GM12891 (cell line): ENCODE results near the gene TMPRSS15.

Experiments
- POLR2A ChIP-seq: IDR thresholded peaks from 2 replicates; pipeline ENCODE4 v1.6.1; 2011; ENCODE audit warnings: low read depth, low read length, control low read depth
- POLR2AphosphoS5 ChIP-seq: IDR thresholded peaks from 2 replicates; pipeline ENCODE4 v1.6.1; 2011; ENCODE audit warnings: low read depth, low read length, control low read depth
- TAF1 ChIP-seq: IDR thresholded peaks from 2 replicates; pipeline ENCODE4 v1.6.1; 2011; ENCODE audit warnings: low read depth, low read length, control low read depth

GRCh38 chr21:18334066-18334465 lies 69.5 kb downstream of the TMPRSS15 start:
- TF ChIP-seq POLR2A (no peak), POLR2AphosphoS5 (no peak), TAF1 (no peak)
